MM.1S (cell line): ENCODE data around the gene RAMACL.

Experiments used
- DNase-seq: peaks from one replicate; pipeline ENCODE4 v3.0.0-alpha.2; 2015
- H2AFZ ChIP-seq: fragments of 300-600 bp; sonication (generic); 2 replicates; pipeline ENCODE4 v1.6.0; 2016; ENCODE audit warnings: antibody characterized with exemption, low read length
- H3F3A ChIP-seq: fragments of 300-600 bp; sonication (generic); 2 replicates; pipeline ENCODE4 v1.6.1; 2016; ENCODE audit warnings: mild to moderate bottlenecking, antibody characterized with exemption, low read length, moderate library complexity, mixed read lengths; ENCODE audit not compliant: insufficient read depth
- H3K27ac ChIP-seq: fragments of 300-600 bp; sonication (generic); 2 replicates; pipeline ENCODE4 v1.5.1; 2016; ENCODE audit warnings: mild to moderate bottlenecking, low read length
- H3K27me3 ChIP-seq: fragments of 300-600 bp; sonication (generic); replicated peaks from 2 replicates; pipeline ENCODE4 v1.6.0; 2016; ENCODE audit warnings: low read length; ENCODE audit not compliant: insufficient read depth
- H3K36me3 ChIP-seq: fragments of 300-600 bp; sonication (generic); replicated peaks from 2 replicates; pipeline ENCODE4 v1.6.1; 2016; ENCODE audit warnings: mild to moderate bottlenecking, low read length, mixed read lengths; ENCODE audit not compliant: insufficient read depth
- H3K4me1 ChIP-seq: fragments of 300-600 bp; sonication (generic); 2 replicates; pipeline ENCODE4 v1.6.1; 2016; ENCODE audit warnings: low read length, mixed read lengths
- H3K4me2 ChIP-seq: fragments of 300-600 bp; sonication (generic); 2 replicates; pipeline ENCODE4 v1.6.0; 2016; ENCODE audit warnings: low read depth, low read length
- H3K4me3 ChIP-seq: fragments of 300-600 bp; sonication (generic); 2 replicates; pipeline ENCODE4 v1.5.1; 2016; ENCODE audit warnings: low read length, mixed read lengths
- H3K79me2 ChIP-seq: fragments of 300-600 bp; sonication (generic); 2 replicates; pipeline ENCODE4 v1.6.1; 2016; ENCODE audit warnings: mixed run types, low read length, mixed read lengths
- H3K9ac ChIP-seq: fragments of 300-600 bp; sonication (generic); 2 replicates; pipeline ENCODE4 v1.6.1; 2016; ENCODE audit warnings: low read length, mixed read lengths
- H3K9me2 ChIP-seq: fragments of 300-600 bp; sonication (generic); replicated peaks from 2 replicates; pipeline ENCODE4 v1.6.1; 2016; ENCODE audit warnings: mild to moderate bottlenecking, low read length, mixed read lengths; ENCODE audit not compliant: insufficient read depth
- H3K9me3 ChIP-seq: fragments of 300-600 bp; sonication (generic); replicated peaks from 2 replicates; pipeline ENCODE4 v1.6.1; 2016; ENCODE audit warnings: mild to moderate bottlenecking, low read length, mixed read lengths; ENCODE audit not compliant: insufficient read depth
- H4K20me1 ChIP-seq: fragments of 300-600 bp; sonication (generic); 2 replicates; pipeline ENCODE4 v1.6.1; 2016; ENCODE audit warnings: mild to moderate bottlenecking, low read length, moderate library complexity, mixed read lengths; ENCODE audit not compliant: insufficient read depth
- CTCF ChIP-seq: fragments of 300-600 bp; sonication (generic); IDR thresholded peaks from 2 replicates; pipeline ENCODE4 v1.5.1; 2016; ENCODE audit warnings: antibody characterized with exemption, low read length, mixed read lengths
- EZH2 ChIP-seq: fragments of 300-600 bp; sonication (generic); optimal IDR thresholded peaks from 2 replicates; pipeline ENCODE3; 2017; ENCODE audit warnings: low read depth, mild to moderate bottlenecking, antibody characterized with exemption, low read length, mixed read lengths
- EZH2phosphoT487 ChIP-seq: fragments of 300-600 bp; sonication (generic); IDR thresholded peaks from 2 replicates; pipeline ENCODE4 v1.6.1; 2018; ENCODE audit warnings: antibody characterized with exemption, low read length

Gene RAMACL

DNA sequence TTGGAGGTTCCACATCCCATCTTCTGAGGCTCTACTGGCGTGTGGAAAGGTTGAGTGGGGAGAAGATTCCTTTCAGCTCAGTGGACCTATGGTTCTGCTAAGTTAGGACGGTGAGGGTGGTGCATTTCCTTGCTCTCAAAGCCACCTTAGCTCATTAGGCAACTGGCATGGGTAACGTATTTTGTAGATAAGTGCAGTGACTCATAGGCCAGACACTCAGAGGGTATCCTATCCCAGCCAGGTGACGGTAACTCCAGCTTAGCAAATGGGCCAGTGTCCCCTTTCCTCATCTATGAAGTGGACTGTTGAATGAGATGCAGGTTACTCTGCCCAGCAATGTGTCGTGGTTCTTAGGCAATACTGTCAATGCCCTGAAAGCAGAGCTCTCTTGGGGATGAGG is 36.8 kb upstream of the RAMACL start:
- H4K20me1 ChIP-seq = no peaks in the 10 kb centered on the region
- no peak overlapping the region for H3K4me2 ChIP-seq
- H3K27ac ChIP-seq = no peak overlapping the region
- no peaks in the 10 kb centered on the region for H3K4me1 ChIP-seq
- H3K9me2 ChIP-seq = no peaks in the 10 kb centered on the region
- DNase-seq = no peak
- no peak overlapping the region for H3K9ac ChIP-seq
- no peak overlapping the region for H2AFZ ChIP-seq
- TF ChIP-seq EZH2phosphoT487 (no peak), EZH2 (no peak), CTCF (no peak)
- H3K79me2 ChIP-seq = no peaks in the 10 kb centered on the region
- no peak overlapping the region for H3K4me3 ChIP-seq
- no peaks in the 10 kb centered on the region for H3K36me3 ChIP-seq
- H3F3A ChIP-seq = peaks cover 4% of the 10 kb centered on the region
- no peaks in the 10 kb centered on the region for H3K9me3 ChIP-seq
- no peaks in the 10 kb centered on the region for H3K27me3 ChIP-seq

- H3K4me2 ChIP-seq = no peak overlapping the region
- no peaks in the 10 kb centered on the region for H4K20me1 ChIP-seq
- no peak for TF ChIP-seq CTCF
- no peak for TF ChIP-seq EZH2phosphoT487
- no peak for TF ChIP-seq EZH2
- H3K36me3 ChIP-seq = no peaks in the 10 kb centered on the region
- H3F3A ChIP-seq = no peaks in the 10 kb centered on the region
- no peaks in the 10 kb centered on the region for H3K9me2 ChIP-seq
- DNase-seq = no peak
- no peaks in the 10 kb centered on the region for H3K27me3 ChIP-seq
- H3K4me3 ChIP-seq = no peak overlapping the region
- no peaks in the 10 kb centered on the region for H3K4me1 ChIP-seq
- no peaks in the 10 kb centered on the region for H3K79me2 ChIP-seq
- no peaks in the 10 kb centered on the region for H3K9me3 ChIP-seq
- H2AFZ ChIP-seq = no peak overlapping the region
- no peak overlapping the region for H3K27ac ChIP-seq
- H3K9ac ChIP-seq = no peak overlapping the region
These were observed 34.6 kb upstream of the RAMACL start for GRCh38 chr6:166621114-166621540.

GRCh38 chr6:166620478-166621113 is 34.1 kb upstream of the RAMACL start:
- H3K9me2 ChIP-seq = no peaks in the 10 kb centered on the region
- no peak overlapping the region for H3K9ac ChIP-seq
- no peaks in the 10 kb centered on the region for H3K9me3 ChIP-seq
- H4K20me1 ChIP-seq = no peaks in the 10 kb centered on the region
- H3K27ac ChIP-seq = no peak overlapping the region
- no peak overlapping the region for H3K4me3 ChIP-seq
- no peaks in the 10 kb centered on the region for H3K4me1 ChIP-seq
- no peaks in the 10 kb centered on the region for H3K79me2 ChIP-seq
- TF ChIP-seq EZH2 (no peak), CTCF (no peak), EZH2phosphoT487 (no peak)
- DNase-seq = no peak
- no peak overlapping the region for H2AFZ ChIP-seq
- no peaks in the 10 kb centered on the region for H3K36me3 ChIP-seq
- no peaks in the 10 kb centered on the region for H3K27me3 ChIP-seq
- H3K4me2 ChIP-seq = no peak overlapping the region
- H3F3A ChIP-seq = no peaks in the 10 kb centered on the region
